Kidney tubule cell (primary cell): ENCODE measurements around the gene CROCC2.

Experiments
- DNase-seq: peaks from one replicate; pipeline ENCODE4 v3.0.0-alpha.2; 2018; ENCODE audit warnings: low spot score

The CROCC2 gene

GRCh38 chr2:240956171-240956934 is 50.2 kb downstream of the CROCC2 start:
- no peak for DNase-seq

- no peak for DNase-seq
Observed at GRCh38 chr2:240956935-240957655, 51.0 kb downstream of the CROCC2 start.

- no peak for DNase-seq
Observed at GRCh38 chr2:240957656-240958365, 51.7 kb downstream of the CROCC2 start.

- no peak for DNase-seq
Observed at GRCh38 chr2:240958366-240959213, 52.5 kb downstream of the CROCC2 start.

- DNase-seq, result no peak
Observed at GRCh38 chr2:240959214-240959940, 53.2 kb downstream of the CROCC2 start.

GRCh38 chr2:240959941-240960308 is 53.8 kb downstream of the CROCC2 start:
- DNase-seq, result no peak

GRCh38 chr2:240960309-240960970 is 54.3 kb downstream of the CROCC2 start:
- DNase-seq, result no peak

GRCh38 chr2:240960971-240961876 is 55.1 kb downstream of the CROCC2 start:
- no peak for DNase-seq

GRCh38 chr2:240961910-240962299 is 55.8 kb downstream of the CROCC2 start:
- no peak for DNase-seq

- DNase-seq, result no peak
Observed at GRCh38 chr2:240962300-240963064, 56.3 kb downstream of the CROCC2 start.

GRCh38 chr2:240963065-240963867 is 57.1 kb downstream of the CROCC2 start:
- no peak for DNase-seq

- DNase-seq, result no peak
Observed at GRCh38 chr2:240963868-240964703, 58.0 kb downstream of the CROCC2 start.

GRCh38 chr2:240964704-240965295 is 58.7 kb downstream of the CROCC2 start:
- DNase-seq, result no peak

- DNase-seq, result no peak
Observed at GRCh38 chr2:240965296-240965904, 59.3 kb downstream of the CROCC2 start.

- no peak for DNase-seq
Observed at GRCh38 chr2:240965905-240966456, 59.8 kb downstream of the CROCC2 start.

GRCh38 chr2:240966457-240966905 is 60.3 kb downstream of the CROCC2 start:
- DNase-seq, result no peak
